Smooth muscle cell (in vitro differentiated cells): Measurements from ENCODE around the gene C2orf92. TPM values are rescaled to one million over a fixed set of nuclear protein-coding genes. Genes with fewer than 3 reads are reported as not detected.
A peak's percentile ranks its signal among the peaks of the same experiment; 100 is the strongest.

Experiments used
- DNase-seq: peaks from one replicate; lab custom pipeline; 2025; ENCODE audit not compliant: unreplicated experiment; lab: John Stamatoyannopoulos, UW
- H2AFZ ChIP-seq: fragments of 200-600 bp; sonication (generic); 2 replicates; pipeline ENCODE4 v1.6.0; 2016; ENCODE audit warnings: antibody characterized with exemption, low read depth, mild to moderate bottlenecking
- H3F3A ChIP-seq: fragments of 200-600 bp; sonication (generic); 2 replicates; pipeline ENCODE4 v1.6.0; 2017; ENCODE audit warnings: antibody characterized with exemption, low read depth
- H3K27ac ChIP-seq: fragments of 200-600 bp; sonication (generic); 2 replicates; pipeline ENCODE4 v1.5.1; 2016; ENCODE audit warnings: low read depth, mild to moderate bottlenecking
- H3K27me3 ChIP-seq: fragments of 200-600 bp; sonication (generic); 2 replicates; pipeline ENCODE4 v1.6.1; 2016; ENCODE audit warnings: low read depth, mild to moderate bottlenecking
- H3K36me3 ChIP-seq: fragments of 200-600 bp; sonication (generic); 2 replicates; pipeline ENCODE4 v1.5.1; 2016; ENCODE audit warnings: low read depth
- H3K4me1 ChIP-seq: fragments of 200-600 bp; sonication (generic); 2 replicates; pipeline ENCODE4 v1.5.1; 2016; ENCODE audit warnings: low read depth
- H3K4me2 ChIP-seq: fragments of 200-600 bp; sonication (generic); 2 replicates; pipeline ENCODE4 v1.6.0; 2016; ENCODE audit warnings: mild to moderate bottlenecking
- H3K4me3 ChIP-seq: fragments of 200-600 bp; sonication (generic); 2 replicates; pipeline ENCODE4 v1.5.1; 2016; ENCODE audit warnings: mild to moderate bottlenecking
- H3K79me2 ChIP-seq: fragments of 200-600 bp; sonication (generic); 2 replicates; pipeline ENCODE4 v1.6.0; 2016; ENCODE audit warnings: low read depth, mild to moderate bottlenecking
- H3K9ac ChIP-seq: fragments of 200-600 bp; sonication (generic); 2 replicates; pipeline ENCODE4 v1.6.0; 2016; ENCODE audit warnings: low read depth
- H3K9me3 ChIP-seq: fragments of 200-600 bp; sonication (generic); replicated peaks from 2 replicates; pipeline ENCODE4 v1.5.1; 2016; ENCODE audit warnings: low read depth
- H4K20me1 ChIP-seq: fragments of 200-600 bp; sonication (generic); 2 replicates; pipeline ENCODE4 v1.6.0; 2016; ENCODE audit warnings: low read depth
- WGBS: methylation state at CpG from one replicate; pipeline ENCODE4 v1.1.7; 2016; ENCODE audit warnings: low lambda C conversion rate; 5-methylcytosine and 5-hydroxymethylcytosine counted together
- polyA plus RNA-seq: library from polyadenylated mRNA; unstranded; fragments of >200 nt; fragmentation: Nextera tagmentation; extraction: Ambion mirVana; gene quantifications from 2 replicates; pipeline ENCODE4 v1.2.1, GENCODE V29; 2016
- total RNA-seq: library from RNA; depleted of rRNA; stranded (reverse); fragments of >200 nt; gene quantifications from 2 replicates; pipeline ENCODE4 v1.2.3, GENCODE V29; 2014
- TF ChIP-seq, protein P1 (sequence below): fragments of 200-600 bp; sonication (generic); IDR thresholded peaks from 2 replicates; pipeline ENCODE4 v1.5.1; 2017; ENCODE audit warnings: borderline replicate concordance, mild to moderate bottlenecking, antibody characterized with exemption; ENCODE audit not compliant: insufficient read depth, poor library complexity, severe bottlenecking

C2orf92 gene
- total and polyA plus RNA-seq, 2 experiments from 2014 or later, result 1.0 to 7.2 TPM

DNA sequence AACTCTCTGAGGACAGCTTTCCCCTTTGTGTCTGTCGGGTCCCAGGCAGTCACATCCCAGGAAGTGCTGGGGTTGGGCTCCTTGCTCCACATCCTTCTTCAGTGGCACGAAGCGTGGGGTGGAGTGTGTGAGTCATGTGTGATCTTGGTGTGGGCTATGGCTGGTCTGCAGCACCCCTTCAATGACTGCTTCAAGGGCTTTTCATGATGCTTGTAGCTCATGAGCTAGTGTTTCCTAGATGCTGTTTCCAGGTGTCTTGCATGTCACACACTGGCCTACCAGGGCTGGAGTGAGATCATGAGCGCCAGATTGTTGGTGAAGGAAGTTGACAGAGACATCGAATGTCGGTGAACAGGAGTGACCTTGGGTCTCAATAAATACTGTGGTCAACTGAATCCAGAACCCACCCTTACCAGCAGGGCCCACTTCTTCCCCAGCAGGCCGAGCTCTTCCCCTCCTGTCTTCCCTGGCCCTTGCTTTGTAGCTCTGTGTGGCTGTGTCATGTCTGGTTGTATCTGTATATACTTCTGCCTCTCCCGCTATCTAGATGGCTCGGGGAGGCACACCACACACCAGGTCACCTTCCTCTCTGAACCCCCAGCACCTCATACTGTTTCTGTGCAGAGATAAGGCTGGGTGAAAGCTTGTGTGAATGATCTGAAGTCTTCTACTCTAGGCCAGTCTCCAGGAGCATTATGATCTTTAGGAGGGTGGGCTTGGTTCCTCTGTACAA, 3.8 kb downstream of the C2orf92 start:
- Histone ChIP-seq H3K4me1 (no peaks in the 10 kb centered on the region), H3F3A (no peaks in the 10 kb centered on the region), H3K36me3 (no peaks in the 10 kb centered on the region), H3K4me3 (no peak overlapping the region), H3K4me2 (no peak overlapping the region), H3K27ac (peak overlapping the region; percentile 62), H3K27me3 (no peaks in the 10 kb centered on the region), H3K9ac (no peak overlapping the region), H2AFZ (no peak overlapping the region), H3K79me2 (no peaks in the 10 kb centered on the region), H4K20me1 (no peaks in the 10 kb centered on the region), H3K9me3 (no peaks in the 10 kb centered on the region)
- 88% methylated on average over 9 of the region's 9 CpGs for WGBS
- TF ChIP-seq, protein P1, sequence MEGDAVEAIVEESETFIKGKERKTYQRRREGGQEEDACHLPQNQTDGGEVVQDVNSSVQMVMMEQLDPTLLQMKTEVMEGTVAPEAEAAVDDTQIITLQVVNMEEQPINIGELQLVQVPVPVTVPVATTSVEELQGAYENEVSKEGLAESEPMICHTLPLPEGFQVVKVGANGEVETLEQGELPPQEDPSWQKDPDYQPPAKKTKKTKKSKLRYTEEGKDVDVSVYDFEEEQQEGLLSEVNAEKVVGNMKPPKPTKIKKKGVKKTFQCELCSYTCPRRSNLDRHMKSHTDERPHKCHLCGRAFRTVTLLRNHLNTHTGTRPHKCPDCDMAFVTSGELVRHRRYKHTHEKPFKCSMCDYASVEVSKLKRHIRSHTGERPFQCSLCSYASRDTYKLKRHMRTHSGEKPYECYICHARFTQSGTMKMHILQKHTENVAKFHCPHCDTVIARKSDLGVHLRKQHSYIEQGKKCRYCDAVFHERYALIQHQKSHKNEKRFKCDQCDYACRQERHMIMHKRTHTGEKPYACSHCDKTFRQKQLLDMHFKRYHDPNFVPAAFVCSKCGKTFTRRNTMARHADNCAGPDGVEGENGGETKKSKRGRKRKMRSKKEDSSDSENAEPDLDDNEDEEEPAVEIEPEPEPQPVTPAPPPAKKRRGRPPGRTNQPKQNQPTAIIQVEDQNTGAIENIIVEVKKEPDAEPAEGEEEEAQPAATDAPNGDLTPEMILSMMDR, result no peak
- DNase-seq, result no peak

DNA sequence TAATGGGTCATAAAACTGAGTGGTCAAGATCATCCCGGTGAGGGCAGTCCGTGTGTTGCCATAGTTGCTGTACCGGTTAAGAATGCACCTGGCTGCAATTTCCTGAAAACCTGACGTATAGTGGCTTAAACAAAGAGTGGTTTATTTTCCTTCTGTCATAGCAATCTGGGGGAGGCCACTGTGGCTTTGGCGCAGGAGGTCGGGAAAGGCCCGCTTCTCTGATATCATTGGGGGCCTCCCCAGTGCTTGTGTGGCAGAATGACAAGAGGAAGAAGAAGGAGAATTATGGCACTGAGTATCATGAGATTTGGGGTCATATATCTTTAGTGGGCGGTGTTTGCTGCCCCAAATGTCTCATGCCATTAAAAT, 4.4 kb downstream of the C2orf92 start:
- H3K9ac ChIP-seq, result no peak overlapping the region
- no peaks in the 10 kb centered on the region for H3K36me3 ChIP-seq
- no peaks in the 10 kb centered on the region for H3F3A ChIP-seq
- H3K4me2 ChIP-seq, result no peak overlapping the region
- 92% methylated on average over 8 of the region's 8 CpGs for WGBS
- H2AFZ ChIP-seq, result no peak overlapping the region
- no peak for DNase-seq
- no peaks in the 10 kb centered on the region for H3K4me1 ChIP-seq
- TF ChIP-seq, protein P1, result no peak
- H3K9me3 ChIP-seq, result no peaks in the 10 kb centered on the region
- no peak overlapping the region for H3K4me3 ChIP-seq
- H4K20me1 ChIP-seq, result no peaks in the 10 kb centered on the region
- no peaks in the 10 kb centered on the region for H3K79me2 ChIP-seq
- no peak overlapping the region for H3K27ac ChIP-seq
- no peaks in the 10 kb centered on the region for H3K27me3 ChIP-seq

DNA sequence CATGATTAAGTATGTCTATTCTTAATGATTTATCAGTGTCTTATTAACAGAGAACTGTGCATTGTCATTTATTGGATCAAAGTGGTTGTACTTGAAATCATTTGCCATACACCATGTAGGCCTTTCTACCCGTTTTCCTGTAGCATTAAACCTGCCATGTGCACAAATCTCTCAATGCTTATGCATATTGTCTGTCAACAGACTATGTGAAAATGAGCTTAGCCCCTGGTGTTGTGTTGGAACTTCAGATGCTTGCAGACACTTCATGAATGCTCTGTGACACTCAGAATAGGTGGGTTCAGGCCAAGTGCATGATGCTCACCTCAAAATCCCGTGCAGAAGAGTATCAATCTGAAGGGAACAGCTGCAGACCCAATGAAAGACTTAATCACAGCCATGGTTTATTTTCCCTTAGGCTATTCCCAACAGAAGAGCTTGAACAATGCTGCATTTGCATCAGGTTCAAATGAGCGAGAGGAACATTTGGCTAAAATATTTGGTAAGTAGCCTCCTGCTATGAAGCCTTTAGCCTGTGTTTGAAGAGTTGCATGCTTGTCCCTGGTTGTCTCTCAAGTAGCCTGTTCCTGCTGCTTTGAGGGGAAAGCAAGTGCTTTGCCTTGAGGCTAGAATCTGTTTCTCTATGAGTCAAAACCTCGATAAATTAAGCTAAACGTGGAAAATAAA, 6.1 kb downstream of the C2orf92 start:
- TF ChIP-seq, protein P1, result no peak
- Histone ChIP-seq H3K9ac (no peak overlapping the region), H3K4me2 (no peak overlapping the region), H3K9me3 (no peaks in the 10 kb centered on the region), H3K36me3 (no peaks in the 10 kb centered on the region), H3K4me1 (no peaks in the 10 kb centered on the region), H2AFZ (no peak overlapping the region), H3K79me2 (no peaks in the 10 kb centered on the region), H3K27me3 (no peaks in the 10 kb centered on the region), H4K20me1 (no peaks in the 10 kb centered on the region), H3K27ac (no peak overlapping the region), H3K4me3 (no peak overlapping the region), H3F3A (no peaks in the 10 kb centered on the region)
- WGBS, result 57% methylated on average over 5 of the region's 5 CpGs
- DNase-seq, result no peak

DNA sequence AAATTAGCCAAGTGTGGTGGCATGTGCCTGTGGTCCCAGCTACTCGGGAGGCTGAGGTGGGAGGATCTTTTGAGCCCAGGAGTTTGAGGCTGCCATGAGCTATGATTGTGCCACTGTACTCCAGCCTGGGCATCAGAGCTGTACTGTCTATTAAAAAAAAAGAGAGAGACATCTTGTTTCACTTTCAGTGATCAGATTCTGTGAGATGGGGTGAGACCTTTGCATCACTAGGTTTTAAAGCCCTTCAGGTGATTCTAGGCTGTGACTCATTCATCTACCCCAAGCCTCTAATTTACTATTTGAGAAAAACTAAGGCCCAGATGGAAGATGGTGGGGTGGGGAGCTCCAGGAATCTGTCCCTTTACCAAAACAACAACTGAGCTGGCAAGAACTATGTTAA, 7.1 kb downstream of the C2orf92 start:
- Histone ChIP-seq H3F3A (no peaks in the 10 kb centered on the region), H3K9ac (no peak overlapping the region), H3K4me3 (no peak overlapping the region), H3K4me1 (no peaks in the 10 kb centered on the region), H4K20me1 (no peaks in the 10 kb centered on the region), H3K4me2 (no peak overlapping the region), H2AFZ (no peak overlapping the region), H3K27ac (no peak overlapping the region), H3K79me2 (no peaks in the 10 kb centered on the region), H3K9me3 (no peaks in the 10 kb centered on the region), H3K36me3 (no peaks in the 10 kb centered on the region), H3K27me3 (no peaks in the 10 kb centered on the region)
- DNase-seq, result no peak
- TF ChIP-seq, protein P1, result no peak
- WGBS, result 100% methylated on average over 1 of the region's 1 CpG
